AG04450 (cell line): ENCODE measurements around the gene SELENOI. TPM values are rescaled to one million over a fixed set of nuclear protein-coding genes. Genes with fewer than 3 reads are reported as not detected.

Experiments
- CTCF ChIA-PET: fragments of 300-600, 350-600 bp; formaldehyde crosslinking; extraction: SDS; loops from one replicate; lab custom pipeline; 2022; ENCODE audit warnings: antibody characterized with exemption, inconsistent platforms; lab: Charles Lee
- POLR2A ChIA-PET: fragments of 350-600 bp; formaldehyde crosslinking; extraction: SDS; loops from one replicate; lab custom pipeline; 2021; ENCODE audit warnings: antibody characterized with exemption, inconsistent platforms; lab: Yijun Ruan, JAX
- DNase-seq: peaks from one replicate; pipeline ENCODE4 v3.0.0-alpha.2; 2011; ENCODE audit warnings: low read depth, low spot score
- H3K27ac ChIP-seq: one replicate; pipeline ENCODE4 v1.5.1; 2012; ENCODE audit warnings: low read depth, low read length, control low read depth
- H3K27me3 ChIP-seq: one replicate; pipeline ENCODE4 v1.6.0; 2012; ENCODE audit warnings: low read length; ENCODE audit not compliant: control insufficient read depth, insufficient read depth
- H3K4me3 ChIP-seq: 2 replicates; pipeline ENCODE4 v1.5.1; 2011; ENCODE audit warnings: mild to moderate bottlenecking, low read depth, low read length, control low read depth
- H3K9me3 ChIP-seq: 2 replicates; pipeline ENCODE4 v1.5.1; 2012; ENCODE audit warnings: low read length; ENCODE audit not compliant: control insufficient read depth, insufficient read depth
- polyA plus RNA-seq: library from polyadenylated mRNA; depleted of rRNA; stranded (reverse); fragments of >200 nt; gene quantifications from 2 replicates; pipeline ENCODE4 v1.2.3, GENCODE V29; 2011; rRNA removed
- TF ChIP-seq, protein P1 (sequence below): IDR thresholded peaks from 2 replicates; pipeline ENCODE4 v1.5.1; 2011; ENCODE audit warnings: low read depth, low read length, control low read depth, inconsistent platforms

SELENOI gene
- polyA plus RNA-seq, 1 experiment: 10.9 TPM

DNA sequence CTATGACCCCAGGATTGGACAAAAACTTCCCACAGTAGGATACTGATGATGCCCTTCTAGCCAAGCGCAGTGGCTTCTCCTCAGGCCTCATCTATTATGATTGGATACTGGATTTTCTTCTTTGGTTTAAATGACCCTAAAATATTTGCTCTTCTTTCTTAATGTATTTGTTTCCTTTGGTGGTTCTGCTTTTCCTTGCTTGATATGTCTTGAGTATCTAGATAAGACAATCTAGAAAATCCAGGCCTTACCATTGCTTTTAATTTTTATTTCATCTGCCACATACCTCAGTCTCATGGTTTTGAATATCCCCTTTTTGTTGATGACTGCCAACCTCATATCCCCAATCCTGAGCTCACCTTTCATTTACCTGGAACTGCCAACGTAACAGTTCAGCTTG lies 96.4 kb downstream of the SELENOI start:
- Histone ChIP-seq H3K27ac (no peak overlapping the region), H3K9me3 (no peaks in the 10 kb centered on the region), H3K27me3 (peaks cover 14% of the 10 kb centered on the region), H3K4me3 (no peak overlapping the region)
- TF ChIP-seq, protein P1, sequence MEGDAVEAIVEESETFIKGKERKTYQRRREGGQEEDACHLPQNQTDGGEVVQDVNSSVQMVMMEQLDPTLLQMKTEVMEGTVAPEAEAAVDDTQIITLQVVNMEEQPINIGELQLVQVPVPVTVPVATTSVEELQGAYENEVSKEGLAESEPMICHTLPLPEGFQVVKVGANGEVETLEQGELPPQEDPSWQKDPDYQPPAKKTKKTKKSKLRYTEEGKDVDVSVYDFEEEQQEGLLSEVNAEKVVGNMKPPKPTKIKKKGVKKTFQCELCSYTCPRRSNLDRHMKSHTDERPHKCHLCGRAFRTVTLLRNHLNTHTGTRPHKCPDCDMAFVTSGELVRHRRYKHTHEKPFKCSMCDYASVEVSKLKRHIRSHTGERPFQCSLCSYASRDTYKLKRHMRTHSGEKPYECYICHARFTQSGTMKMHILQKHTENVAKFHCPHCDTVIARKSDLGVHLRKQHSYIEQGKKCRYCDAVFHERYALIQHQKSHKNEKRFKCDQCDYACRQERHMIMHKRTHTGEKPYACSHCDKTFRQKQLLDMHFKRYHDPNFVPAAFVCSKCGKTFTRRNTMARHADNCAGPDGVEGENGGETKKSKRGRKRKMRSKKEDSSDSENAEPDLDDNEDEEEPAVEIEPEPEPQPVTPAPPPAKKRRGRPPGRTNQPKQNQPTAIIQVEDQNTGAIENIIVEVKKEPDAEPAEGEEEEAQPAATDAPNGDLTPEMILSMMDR: no peak
- DNase-seq: no peak
- POLR2A ChIA-PET: no interaction called here
- CTCF ChIA-PET: no interaction called here

DNA sequence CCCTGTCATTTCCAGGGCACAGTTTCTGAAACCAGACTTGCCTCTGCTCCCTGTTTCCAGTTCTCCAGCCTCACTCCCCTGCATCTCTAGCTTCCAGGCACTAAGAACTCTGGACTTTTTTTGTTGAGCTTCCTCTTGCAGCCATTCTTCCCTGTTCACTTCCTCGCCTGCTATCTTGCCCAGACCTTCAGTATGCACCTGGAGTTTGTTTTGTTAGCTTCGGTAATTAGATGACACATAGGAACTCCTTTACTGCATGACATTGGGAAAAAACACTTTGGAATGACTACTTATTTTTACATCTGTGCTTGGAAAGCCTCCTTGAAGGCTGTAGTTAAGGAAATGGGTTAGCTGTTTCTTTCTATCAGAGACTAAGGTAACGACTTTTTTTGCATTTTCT lies 96.8 kb downstream of the SELENOI start:
- Histone ChIP-seq H3K9me3 (no peaks in the 10 kb centered on the region), H3K27ac (no peak overlapping the region), H3K27me3 (peaks cover 14% of the 10 kb centered on the region), H3K4me3 (no peak overlapping the region)
- TF ChIP-seq, protein P1: no peak
- ChIA-PET POLR2A (no interaction called here), CTCF (no interaction called here)
- no peak for DNase-seq

DNA sequence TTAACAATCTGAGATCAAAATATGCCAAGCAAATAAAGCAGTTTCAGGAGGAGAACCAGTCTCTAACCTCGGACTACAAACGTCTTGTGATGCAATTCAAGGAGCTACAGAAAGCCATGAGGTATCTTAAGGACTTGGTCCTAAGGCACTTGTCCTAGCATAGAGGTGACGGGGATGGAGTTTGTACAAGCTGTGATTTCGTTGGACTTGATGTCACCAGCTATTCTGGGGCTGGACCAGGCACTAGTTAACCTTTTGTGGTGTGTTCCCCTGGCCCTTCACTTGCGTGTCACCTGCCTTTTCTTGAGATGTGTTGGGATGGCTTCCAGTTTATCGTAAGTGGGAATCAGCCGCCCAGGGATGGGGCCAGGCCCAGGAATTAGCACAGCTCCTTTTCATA lies 98.3 kb downstream of the SELENOI start:
- ChIA-PET CTCF (no interaction called here), POLR2A (no interaction called here)
- TF ChIP-seq, protein P1: no peak
- no peak overlapping the region for H3K27ac ChIP-seq
- H3K9me3 ChIP-seq: no peaks in the 10 kb centered on the region
- DNase-seq: no peak
- no peak overlapping the region for H3K4me3 ChIP-seq
- peaks cover 17% of the 10 kb centered on the region for H3K27me3 ChIP-seq

Other genes with a start within 250 kb of the SELENOI start
- gene GAREM2, start 173.1 kb upstream of the SELENOI start, polyA plus RNA-seq: 2.8 and 3.1 TPM in 2 replicates
- gene HADHA, start 101.5 kb upstream of the SELENOI start, polyA plus RNA-seq: 155 and 172 TPM in 2 replicates
- gene HADHB, start 101.2 kb upstream of the SELENOI start, polyA plus RNA-seq: 129 and 162 TPM in 2 replicates
- 0.02 TPM in 1 of 2 replicates, not detected in the other for gene ADGRF3, start 646 bp downstream of the SELENOI start, polyA plus RNA-seq
- gene DRC1, start 55.8 kb downstream of the SELENOI start, polyA plus RNA-seq: 0.16 TPM in 1 of 2 replicates, not detected in the other
- gene OTOF, start 132.0 kb downstream of the SELENOI start, polyA plus RNA-seq: not detected in 2 replicates